Neural cell (in vitro differentiated cells): ENCODE measurements around the gene RXFP4.

Experiments
- CTCF ChIP-seq: fragments of 450-650 bp; IDR thresholded peaks from 2 replicates; pipeline ENCODE4 v1.5.1; 2014; ENCODE audit warnings: antibody characterized with exemption, mild to moderate bottlenecking, moderate library complexity; ENCODE audit not compliant: poor library complexity, severe bottlenecking
- EP300 ChIP-seq: fragments of 450-650 bp; conservative IDR thresholded peaks from 2 replicates; pipeline ENCODE4 v1.6.1; 2014; ENCODE audit warnings: antibody characterized with exemption, mild to moderate bottlenecking, moderate library complexity; ENCODE audit not compliant: poor library complexity, severe bottlenecking
- EZH2 ChIP-seq: fragments of 200-600, 300-800 bp; shearing (Covaris generic), sonication (generic); IDR thresholded peaks from 2 replicates; pipeline ENCODE4 v1.6.1; 2014; ENCODE audit warnings: antibody characterized with exemption, low read length, borderline replicate concordance, mild to moderate bottlenecking; ENCODE audit not compliant: insufficient read depth, poor library complexity, severe bottlenecking
- MXI1 ChIP-seq: fragments of 450-650 bp; conservative IDR thresholded peaks from 2 replicates; pipeline ENCODE4 v1.6.1; 2014; ENCODE audit warnings: antibody characterized with exemption, mild to moderate bottlenecking; ENCODE audit not compliant: poor library complexity, severe bottlenecking
- POLR2AphosphoS5 ChIP-seq: IDR thresholded peaks from 2 replicates; pipeline ENCODE4 v1.6.1; 2012
- RAD21 ChIP-seq: fragments of 450-650 bp; conservative IDR thresholded peaks from 2 replicates; pipeline ENCODE4 v1.6.1; 2014; ENCODE audit warnings: antibody characterized with exemption, mild to moderate bottlenecking, moderate library complexity
- REST ChIP-seq: IDR thresholded peaks from 2 replicates; pipeline ENCODE4 v1.6.1; 2012; ENCODE audit warnings: borderline replicate concordance
- SMC3 ChIP-seq: fragments of 450-650 bp; conservative IDR thresholded peaks from 2 replicates; pipeline ENCODE4 v1.6.1; 2014; ENCODE audit warnings: antibody characterized with exemption, mild to moderate bottlenecking, moderate library complexity; ENCODE audit not compliant: poor library complexity
- TAF1 ChIP-seq: IDR thresholded peaks from 2 replicates; pipeline ENCODE4 v1.6.1; 2012; ENCODE audit warnings: low read depth

DNA sequence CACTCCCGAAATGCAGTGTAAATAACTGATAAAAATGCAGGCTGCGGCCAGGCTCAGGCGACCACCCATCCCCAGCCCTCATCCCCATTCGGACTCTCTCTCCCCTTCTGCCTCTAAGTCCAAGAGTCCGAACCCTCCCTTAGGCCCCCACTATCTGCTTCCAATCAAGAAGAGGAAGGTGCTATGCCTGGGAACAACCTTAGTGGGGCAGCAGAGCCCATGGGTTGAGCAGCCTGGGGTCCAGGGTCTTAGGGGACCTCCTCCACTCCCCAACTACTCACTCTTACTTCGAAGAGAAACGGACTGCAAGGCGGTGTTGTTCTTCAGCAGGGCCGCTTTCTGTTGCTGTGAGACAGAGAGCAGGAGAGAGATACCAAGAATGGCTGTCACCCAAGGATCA is 24.7 kb downstream of the RXFP4 start:
- TF ChIP-seq CTCF: no peak
- no peak for TF ChIP-seq REST
- TF ChIP-seq EZH2: no peak
- TF ChIP-seq TAF1: no peak
- TF ChIP-seq POLR2AphosphoS5: no peak
- TF ChIP-seq MXI1: no peak
- TF ChIP-seq EP300: no peak
- no peak for TF ChIP-seq RAD21
- no peak for TF ChIP-seq SMC3
